Kidney (tissue), 14 donors: Measurements from ENCODE around the gene TMEM223. TPM values are rescaled to one million over a fixed set of nuclear protein-coding genes. Genes with fewer than 3 reads are reported as not detected.
"Not testable (repeated sequence)": the region's sequence is repeated elsewhere in the genome, so short reads cannot be mapped to it uniquely, and the experiment has no call there.

Experiments used
- DNase-seq, 5 donors: peaks; one replicate each; pipeline ENCODE4 v3.0.0-alpha.2; 2013 to 2020
- FAIRE-seq: peaks from 2 replicates; lab custom pipeline; 2012; peaks lifted over from hg19 to GRCh38; lab: Jason Lieb, UNC
- H3K27ac ChIP-seq, 2 donors: one replicate each; pipeline ENCODE4 v1.7.0; 2013; ENCODE audit warnings: low read depth in 2 of 2, low read length in 2 of 2, inconsistent platforms in 1 of 2
- H3K27me3 ChIP-seq: one replicate; pipeline ENCODE4 v1.7.1; 2013; ENCODE audit warnings: low read length, inconsistent platforms; ENCODE audit not compliant: control insufficient read depth, insufficient read depth
- H3K36me3 ChIP-seq, 3 donors: one replicate each; pipeline versions ENCODE4 v1.7.0 to v1.7.1; 2013; ENCODE audit warnings: low read length in 3 of 3, control low read depth in 1 of 3, inconsistent platforms in 1 of 3; ENCODE audit not compliant: insufficient read depth in 3 of 3, control insufficient read depth in 2 of 3
- H3K4me1 ChIP-seq, 3 donors: one replicate each; pipeline versions ENCODE4 v1.7.0 to v1.7.1; 2013; ENCODE audit warnings: low read length in 3 of 3, inconsistent platforms in 1 of 3, low read depth in 1 of 3; ENCODE audit not compliant: control insufficient read depth in 2 of 3, insufficient read depth in 2 of 3
- H3K4me3 ChIP-seq, 3 donors: one replicate each; pipeline versions ENCODE4 v1.7.0 to v1.8.1; 2013; ENCODE audit warnings: low read length in 3 of 3, control low read depth in 1 of 3, inconsistent platforms in 1 of 3
- H3K9ac ChIP-seq, 3 donors: one replicate each; pipeline versions ENCODE4 v1.7.0 to v1.7.1; 2013; ENCODE audit warnings: low read length in 3 of 3, control low read depth in 1 of 3, inconsistent platforms in 1 of 3
- H3K9me3 ChIP-seq, 3 donors: one replicate each; pipeline versions ENCODE4 v1.7.0 to v1.7.1; 2013; ENCODE audit warnings: low read length in 3 of 3, control low read depth in 1 of 3, inconsistent platforms in 1 of 3; ENCODE audit not compliant: control insufficient read depth in 2 of 3, insufficient read depth in 1 of 3
- CTCF ChIP-seq: IDR thresholded peaks from 3 replicates; pipeline ENCODE4 v1.5.1; 2012; ENCODE audit warnings: mild to moderate bottlenecking, moderate library complexity, borderline replicate concordance; ENCODE audit not compliant: insufficient read depth; ENCODE audit errors: extremely low read depth
- intact Hi-C: fragments of 100-400 bp; cut with DNase I; formaldehyde crosslinking; loops from one replicate; pipeline ENCODE4 v1.11.1; 2022
- polyA plus RNA-seq: library from polyadenylated mRNA; stranded (reverse); fragments of 350-450 nt; fragmentation: Illumina TruSeq; extraction: RNeasy Lipid Tissue Mini Kit (QIAGEN cat#74804); gene quantifications from one replicate; pipeline ENCODE4 v1.2.3, GENCODE V29; 2014; ENCODE audit warnings: low read depth, low replicate concordance; ENCODE audit not compliant: insufficient read depth
- total RNA-seq: library from RNA; stranded (reverse); fragmentation: NEBNext Ultra II Directional; extraction: Animal tissue kit (Norgen Biotek cat#: 25700); gene quantifications from one replicate; pipeline ENCODE4 v1.2.1, GENCODE V29; 2021
- donor health status: control.
- donor health status: control.
- donor health status: control.
- donor health status: control.
- donor health status: control.
- donor health status: DM: yes; HTN: yes; CAD: no.
- donor health status: Normal renal cell carcinoma (clear cell type).

TMEM223 gene
- total and polyA plus RNA-seq, 2 donors from 2014 or later = 16.5 to 34.9 TPM

- H3K9ac ChIP-seq = no peak overlapping the region
- H3K4me1 ChIP-seq = peaks cover 0 to 8% (median 7%) of the 10 kb centered on the region in 3 donors
- intact Hi-C loops = no loop called here
- DNase-seq (peak in 1 of 5 donors; percentile 31), FAIRE-seq (no peak)
- no peak for TF ChIP-seq CTCF
- no peak overlapping the region for H3K27ac ChIP-seq
- no peaks in the 10 kb centered on the region for H3K27me3 ChIP-seq
- H3K36me3 ChIP-seq = peaks cover 0 to 21% (median 9%) of the 10 kb centered on the region in 3 donors
- H3K4me3 ChIP-seq = no peak overlapping the region
- H3K9me3 ChIP-seq = no peaks in the 10 kb centered on the region
Measured at GRCh38 chr11:62774407-62774806, 17.4 kb downstream of the TMEM223 start.

GRCh38 chr11:62771144-62772021 lies 20.4 kb downstream of the TMEM223 start, which contains the start of gene TAF6L:
Gene TAF6L, plus strand, starts transcription at chr11:62771396. Its CDS starts 4,388 bp downstream, at chr11:62775784.
- H3K4me3 ChIP-seq = peak within 1 kb of the TSS; percentile 74 to 87 (median 86)
- H3K36me3 ChIP-seq = peaks cover 0 to 15% (median 13%) of the 10 kb centered on the region in 3 donors
- FAIRE-seq (no peak), DNase-seq (peak; percentile 98 to 99 (median 98))
- H3K27ac ChIP-seq = peak within 1 kb of the TSS; percentile 92 to 99
- no peaks in the 10 kb centered on the region for H3K9me3 ChIP-seq
- H3K9ac ChIP-seq = peak within 1 kb of the TSS; percentile 65 to 82 (median 78)
- no peak for TF ChIP-seq CTCF
- intact Hi-C loops = no loop called here
- H3K27me3 ChIP-seq = no peaks in the 10 kb centered on the region
- peaks cover 0 to 8% (median 7%) of the 10 kb centered on the region in 3 donors for H3K4me1 ChIP-seq

- TF ChIP-seq CTCF = no peak
- DNase-seq = peak in 2 of 5 donors; percentile 54 to 64
Measured at GRCh38 chr11:62770778-62771143, 21.0 kb downstream of the TMEM223 start.

GRCh38 chr11:62760867-62761227 lies 31.0 kb downstream of the TMEM223 start:
- H3K36me3 ChIP-seq, DNase-seq, intact Hi-C loops, H3K9me3 ChIP-seq, FAIRE-seq, H3K27ac ChIP-seq, H3K27me3 ChIP-seq, H3K9ac ChIP-seq: not testable (repeated sequence)
- peak overlapping the region in 2 of 3 donors; percentile 11 to 95 for H3K4me3 ChIP-seq
- peaks cover 0 to 11% (median 10%) of the 10 kb centered on the region in 3 donors for H3K4me1 ChIP-seq

More at GRCh38 chr11:62770778-62771143, 21.0 kb downstream of the TMEM223 start:
- H3K4me1 ChIP-seq = peaks cover 0 to 8% (median 7%) of the 10 kb centered on the region in 3 donors
- no peaks in the 10 kb centered on the region for H3K27me3 ChIP-seq
- peak overlapping the region; percentile 59 to 78 (median 65) for H3K9ac ChIP-seq
- H3K36me3 ChIP-seq = peaks cover 4 to 15% (median 10%) of the 10 kb centered on the region in 3 donors
- peak overlapping the region; percentile 74 to 87 (median 86) for H3K4me3 ChIP-seq
- H3K9me3 ChIP-seq = no peaks in the 10 kb centered on the region
- intact Hi-C loops = no loop called here
- peak overlapping the region; percentile 92 to 99 for H3K27ac ChIP-seq
- no peak for FAIRE-seq
